Gastroesophageal sphincter (tissue), 3 donors: ENCODE data around the gene HERC5.

Experiments
- CTCF ChIP-seq, 4 experiments: fragments of 200-600 bp in 2 of 4; fragments of 450-650 bp in 2 of 4; sonication (generic) in 1 of 4; IDR thresholded peaks; one replicate each; pipeline ENCODE4 v1.5.1; 2017 to 2019; ENCODE audit warnings: antibody characterized with exemption in 4 of 4, mild to moderate bottlenecking in 2 of 4, moderate library complexity in 2 of 4
- EP300 ChIP-seq: sonication (generic); formaldehyde crosslinking; IDR thresholded peaks from one replicate; pipeline ENCODE4 v1.6.1; 2017; ENCODE audit warnings: antibody characterized with exemption, mild to moderate bottlenecking
- POLR2A ChIP-seq, 2 donors: fragments of 450-650 bp; IDR thresholded peaks; one replicate each; pipeline ENCODE4 v1.6.1; 2017; ENCODE audit warnings: antibody characterized with exemption in 2 of 2, mild to moderate bottlenecking in 2 of 2, moderate library complexity in 1 of 2
- POLR2AphosphoS5 ChIP-seq: sonication (generic); formaldehyde crosslinking; IDR thresholded peaks from one replicate; pipeline ENCODE4 v1.6.1; 2017; ENCODE audit warnings: antibody characterized with exemption

- TF ChIP-seq CTCF (IDR thresholded peaks at IDR 0.05) (no peak), EP300 (no peak), POLR2AphosphoS5 (no peak), POLR2A (IDR thresholded peaks at IDR 0.05) (no peak)
Measured at GRCh38 chr4:88422403-88422802, 34.5 kb upstream of the HERC5 start.
